Fibroblast of lung (primary cell): ENCODE results near the gene ST6GALNAC5.

Source experiments
- CTCF ChIP-seq, 2 donors: IDR thresholded peaks in 1 of 2; conservative IDR thresholded peaks in 1 of 2; 1 replicate in 1 of 2; 2 replicates in 1 of 2; pipeline ENCODE4 v1.5.1; 2011 to 2012; ENCODE audit warnings: low read length in 2 of 2, control low read depth in 1 of 2, inconsistent platforms in 1 of 2, low read depth in 1 of 2, mild to moderate bottlenecking in 1 of 2
- EZH2 ChIP-seq: IDR thresholded peaks from 2 replicates; pipeline ENCODE4 v1.5.1; 2012; ENCODE audit warnings: low read length, control low read depth, mild to moderate bottlenecking; ENCODE audit errors: missing control alignments

- no peak for TF ChIP-seq EZH2
- no peak for TF ChIP-seq CTCF (conservative IDR thresholded peaks at IDR 0.05 in 1 of 2, IDR thresholded peaks at IDR 0.05 in 1 of 2; ENCODE audit: low read depth in 1 of 2, low read length in 2 of 2)
These were observed 88.4 kb downstream of the ST6GALNAC5 start for GRCh38 chr1:76955652-76956051.
